Left ventricle myocardium inferior (tissue), 1 donor: ENCODE data around the gene SPTBN5. TPM values are rescaled to one million over a fixed set of nuclear protein-coding genes. Genes with fewer than 3 reads are reported as not detected.

Source experiments
- DNase-seq: peaks from one replicate; pipeline ENCODE4 v3.0.0-alpha.2; 2020
- H3K27ac ChIP-seq: fragments of 200-600 bp; replicated peaks from 2 replicates; pipeline ENCODE4 v1.8.0; 2021
- H3K27me3 ChIP-seq: fragments of 200-600 bp; 2 replicates; pipeline ENCODE4 v1.8.0; 2021; ENCODE audit warnings: low read depth
- H3K36me3 ChIP-seq: fragments of 200-600 bp; 2 replicates; pipeline ENCODE4 v1.8.0; 2021
- H3K4me1 ChIP-seq: fragments of 200-600 bp; 2 replicates; pipeline ENCODE4 v1.8.0; 2021
- H3K4me3 ChIP-seq: fragments of 200-600 bp; 2 replicates; pipeline ENCODE4 v1.8.0; 2021; ENCODE audit warnings: mild to moderate bottlenecking, moderate library complexity
- H3K9me3 ChIP-seq: fragments of 200-600 bp; replicated peaks from 2 replicates; pipeline ENCODE4 v1.8.0; 2021
- CTCF ChIP-seq: fragments of 200-600 bp; IDR thresholded peaks from 2 replicates; pipeline ENCODE4 v1.8.0; 2021; ENCODE audit warnings: antibody characterized with exemption, mild to moderate bottlenecking, borderline replicate concordance
- intact Hi-C: fragments of 100-400 bp; cut with micrococcal nuclease; formaldehyde crosslinking; loops from one replicate; pipeline ENCODE4 v1.11.0; 2022
- total RNA-seq: library from RNA; stranded (reverse); fragmentation: NEBNext Ultra II Directional; extraction: Animal tissue kit (Norgen Biotek cat#: 25700); gene quantifications from one replicate; pipeline ENCODE4 v1.2.1, GENCODE V29; 2021
- donor health status: DM: no; HTN: yes; CAD: no; lungs with severe emphysema.

Gene SPTBN5
- total RNA-seq, 1 donor from 2014 or later, result 2.7 TPM

- Histone ChIP-seq H3K4me1 (peaks cover 59% of the 10 kb centered on the region), H3K9me3 (no peaks in the 10 kb centered on the region), H3K27ac (peak overlapping the region; percentile 26), H3K27me3 (no peaks in the 10 kb centered on the region), H3K4me3 (no peak overlapping the region), H3K36me3 (peaks cover 64% of the 10 kb centered on the region)
- TF ChIP-seq CTCF, result no peak
- intact Hi-C loops, result loop anchor here (10.0 kb wide), 1 partner anchor 132 kb away; the partner anchor contains the start of gene MAPKBP1
- no peak for DNase-seq
Measured at GRCh38 chr15:41906608-41907007, 12.8 kb upstream of the SPTBN5 start.

- H3K4me1 ChIP-seq, result peaks cover 57% of the 10 kb centered on the region
- no peak for DNase-seq
- peak overlapping the region; percentile 72 for H3K27ac ChIP-seq
- no peak overlapping the region for H3K4me3 ChIP-seq
- H3K27me3 ChIP-seq, result no peaks in the 10 kb centered on the region
- TF ChIP-seq CTCF, result no peak
- intact Hi-C loops, result loop anchor here (10.0 kb wide), 1 partner anchor 130 kb away; the partner anchor contains the start of gene MAPKBP1
- no peaks in the 10 kb centered on the region for H3K9me3 ChIP-seq
- peaks cover 70% of the 10 kb centered on the region for H3K36me3 ChIP-seq
Measured at GRCh38 chr15:41905036-41905793, 11.4 kb upstream of the SPTBN5 start.

GRCh38 chr15:41904541-41905005, 10.7 kb upstream of the SPTBN5 start:
- no peaks in the 10 kb centered on the region for H3K27me3 ChIP-seq
- H3K36me3 ChIP-seq, result peaks cover 73% of the 10 kb centered on the region
- no peak overlapping the region for H3K4me3 ChIP-seq
- H3K9me3 ChIP-seq, result no peaks in the 10 kb centered on the region
- peak; percentile 87 for TF ChIP-seq CTCF
- H3K4me1 ChIP-seq, result peaks cover 58% of the 10 kb centered on the region
- peak overlapping the region; percentile 72 for H3K27ac ChIP-seq
- intact Hi-C loops, result loop anchor here (10.0 kb wide), 1 partner anchor 130 kb away; the partner anchor contains the start of gene MAPKBP1
- DNase-seq, result peak; percentile 61

- H3K27me3 ChIP-seq, result no peaks in the 10 kb centered on the region
- TF ChIP-seq CTCF, result no peak
- intact Hi-C loops, result loop anchor here (10.0 kb wide), 1 partner anchor 129 kb away; the partner anchor contains the start of gene MAPKBP1
- no peak overlapping the region for H3K4me3 ChIP-seq
- H3K36me3 ChIP-seq, result peaks cover 73% of the 10 kb centered on the region
- DNase-seq, result no peak
- H3K4me1 ChIP-seq, result peaks cover 50% of the 10 kb centered on the region
- H3K27ac ChIP-seq, result peak overlapping the region; percentile 72
- no peaks in the 10 kb centered on the region for H3K9me3 ChIP-seq
Measured at GRCh38 chr15:41903782-41904181, 9.9 kb upstream of the SPTBN5 start.

- DNase-seq, result no peak
- peaks cover 43% of the 10 kb centered on the region for H3K4me1 ChIP-seq
- no peaks in the 10 kb centered on the region for H3K9me3 ChIP-seq
- H3K36me3 ChIP-seq, result peaks cover 69% of the 10 kb centered on the region
- no peaks in the 10 kb centered on the region for H3K27me3 ChIP-seq
- no peak overlapping the region for H3K4me3 ChIP-seq
- peak overlapping the region; percentile 2 for H3K27ac ChIP-seq
- no peak for TF ChIP-seq CTCF
- intact Hi-C loops, result loop anchor here (10.0 kb wide), 1 partner anchor 127 kb away; the partner anchor contains the start of gene MAPKBP1
Measured at GRCh38 chr15:41901431-41901830, 7.6 kb upstream of the SPTBN5 start.
